HCT116 (cell line): Measurements from ENCODE around the gene AOC2. TPM values are rescaled to one million over a fixed set of nuclear protein-coding genes. Genes with fewer than 3 reads are reported as not detected.
"Not testable (repeated sequence)": the region's sequence is repeated elsewhere in the genome, so short reads cannot be mapped to it uniquely, and the experiment has no call there.

Experiments
- ATAC-seq: fragments of 200-7000 bp; cut with Tn5 transposase; 2 replicates; pipeline ENCODE4 v1.9.1; 2020; ENCODE audit warnings: mild to moderate bottlenecking, moderate library complexity
- BruUV-seq: library from RNA; stranded (reverse); fragments of 400-500 nt; replicated peaks from 2 replicates; lab custom pipeline; 2021; lab: Mats Ljungman, UMichigan
- CTCF ChIA-PET: fragments of 300-600 bp; sonication (Branson Sonifier 250); formaldehyde crosslinking; loops from one replicate; lab custom pipeline; 2021; ENCODE audit warnings: antibody characterized with exemption; lab: Charles Lee
- POLR2A ChIA-PET: fragments of 300-600, 350-600 bp; sonication (Branson Sonifier 250); formaldehyde crosslinking; loops from one replicate; lab custom pipeline; 2021; ENCODE audit warnings: antibody characterized with exemption; lab: Charles Lee
- RAD21 ChIA-PET, 2 experiments: fragments of 300-600 bp; sonication (Branson Sonifier 250); formaldehyde crosslinking; loops; one replicate each; lab custom pipeline; 2023; ENCODE audit warnings: low total read pairs in 2 of 2; ENCODE audit not compliant: uncharacterized antibody in 2 of 2, unreplicated experiment in 2 of 2, low non-redundant PET in 1 of 2; lab: Charles Lee
- DNase-seq: peaks from one replicate; pipeline ENCODE4 v3.0.0-alpha.2; 2010; ENCODE audit warnings: low read depth, low spot score
- H2AFZ ChIP-seq: fragments of 200-600 bp; shearing (Covaris generic), sonication (generic); 2 replicates; pipeline ENCODE4 v1.6.1; 2017; ENCODE audit warnings: low read depth, mixed run types, mixed read lengths, antibody characterized with exemption, low read length; ENCODE audit not compliant: poor library complexity, severe bottlenecking
- H3K27ac ChIP-seq: 2 replicates; pipeline ENCODE4 v1.5.1; 2012; ENCODE audit warnings: low read depth, low read length
- H3K27me3 ChIP-seq: fragments of 200-600 bp; sonication (generic); 2 replicates; pipeline ENCODE4 v1.6.1; 2016; ENCODE audit warnings: mixed run types, low read length, mixed read lengths; ENCODE audit not compliant: insufficient read depth
- H3K36me3 ChIP-seq, 2 experiments: fragments of 200-500 bp in 1 of 2; fragments of 200-600 bp in 1 of 2; sonication (Bioruptor generic) in 1 of 2; sonication (generic) in 1 of 2; 2 replicates each; pipeline versions ENCODE4 v1.5.1 to v1.6.1; 2014 to 2016; ENCODE audit warnings: low read length in 2 of 2, inconsistent platforms in 1 of 2, mixed read lengths in 1 of 2, mixed run types in 1 of 2; ENCODE audit not compliant: insufficient read depth in 2 of 2, control insufficient read depth in 1 of 2
- H3K4me1 ChIP-seq, 2 experiments: fragments of 200-600 bp in 1 of 2; sonication (generic) in 1 of 2; 2 replicates each; pipeline versions ENCODE4 v1.5.1 to v1.6.1; 2012 to 2017; ENCODE audit warnings: low read length in 2 of 2, inconsistent platforms in 1 of 2, mild to moderate bottlenecking in 1 of 2, mixed read lengths in 1 of 2, mixed run types in 1 of 2, moderate library complexity in 1 of 2; ENCODE audit not compliant: insufficient read depth in 2 of 2, control insufficient read depth in 1 of 2
- H3K4me2 ChIP-seq: fragments of 200-600 bp; sonication (generic); 2 replicates; pipeline ENCODE4 v1.6.1; 2017; ENCODE audit warnings: mixed run types, low read length, mixed read lengths
- H3K4me3 ChIP-seq, 2 experiments: fragments of 200-600 bp in 1 of 2; sonication (generic) in 1 of 2; replicated peaks in 1 of 2; 2 replicates each; pipeline ENCODE4 v1.5.1; 2011 to 2016; ENCODE audit warnings: low read length in 2 of 2, control low read depth in 1 of 2, low read depth in 1 of 2, mild to moderate bottlenecking in 1 of 2, mixed read lengths in 1 of 2, mixed run types in 1 of 2
- H3K79me2 ChIP-seq: fragments of 200-600 bp; sonication (generic); 2 replicates; pipeline ENCODE4 v1.6.1; 2017; ENCODE audit warnings: mild to moderate bottlenecking, mixed run types, low read length, moderate library complexity, mixed read lengths; ENCODE audit not compliant: insufficient read depth
- H3K9ac ChIP-seq: fragments of 200-600 bp; sonication (generic); 2 replicates; pipeline ENCODE4 v1.6.1; 2016; ENCODE audit warnings: low read length, mixed read lengths
- H3K9me2 ChIP-seq: fragments of 200-600 bp; sonication (generic), shearing (Covaris generic); 2 replicates; pipeline ENCODE4 v1.6.1; 2017; ENCODE audit warnings: mixed run types, mild to moderate bottlenecking, moderate library complexity; ENCODE audit not compliant: insufficient read depth
- H3K9me3 ChIP-seq, 2 experiments: fragments of 200-500 bp in 1 of 2; fragments of 200-600 bp in 1 of 2; sonication (Bioruptor generic) in 1 of 2; sonication (generic) in 1 of 2; 2 replicates each; pipeline ENCODE4 v1.6.1; 2014 to 2017; ENCODE audit warnings: low read length in 2 of 2, mixed read lengths in 2 of 2, inconsistent platforms in 1 of 2, low read depth in 1 of 2, mild to moderate bottlenecking in 1 of 2, mixed run types in 1 of 2, moderate library complexity in 1 of 2; ENCODE audit not compliant: control insufficient read depth in 1 of 2, insufficient read depth in 1 of 2
- H4K20me1 ChIP-seq: fragments of 200-600 bp; sonication (generic), shearing (Covaris generic); 2 replicates; pipeline ENCODE4 v1.6.1; 2017; ENCODE audit warnings: mixed run types, mild to moderate bottlenecking, moderate library complexity; ENCODE audit not compliant: insufficient read depth
- CEBPB ChIP-seq: IDR thresholded peaks from 2 replicates; pipeline ENCODE4 v1.6.1; 2012; ENCODE audit warnings: low read depth
- ELF1 ChIP-seq: IDR thresholded peaks from 2 replicates; pipeline ENCODE4 v1.6.1; 2012; ENCODE audit warnings: low read depth, borderline replicate concordance
- RAD21 ChIP-seq: IDR thresholded peaks from 2 replicates; pipeline ENCODE4 v1.6.1; 2012; ENCODE audit warnings: low read depth, mild to moderate bottlenecking
- TCF7L2 ChIP-seq: IDR thresholded peaks from 2 replicates; pipeline ENCODE4 v1.7.0; 2011; ENCODE audit warnings: borderline replicate concordance, inconsistent platforms; ENCODE audit not compliant: insufficient read depth, insufficient read length; ENCODE audit errors: extremely low read depth
- YY1 ChIP-seq: IDR thresholded peaks from 2 replicates; pipeline ENCODE4 v1.6.1; 2011; ENCODE audit warnings: low read length, low read depth, moderate library complexity, mild to moderate bottlenecking; ENCODE audit not compliant: insufficient replicate concordance; ENCODE audit errors: extremely low read depth
- intact Hi-C: fragments of 100-400 bp; cut with micrococcal nuclease; formaldehyde crosslinking; loops from 2 replicates; pipeline ENCODE4 v1.10.0; 2022
- total RNA-seq: library from RNA; stranded (reverse); gene quantifications from one replicate; pipeline ENCODE4 v1.2.1, GENCODE V29; 2021; ENCODE audit not compliant: unreplicated experiment

Gene AOC2
- total RNA-seq, 1 experiment from 2014 or later: 8.0 TPM

- Histone ChIP-seq H3K4me3 (no peak overlapping the region), H3K27me3 (no peaks in the 10 kb centered on the region), H2AFZ (no peak overlapping the region), H3K9me3 (no peaks in the 10 kb centered on the region), H4K20me1 (no peaks in the 10 kb centered on the region), H3K27ac (no peak overlapping the region), H3K4me1 (no peaks in the 10 kb centered on the region), H3K9ac (no peak overlapping the region), H3K79me2 (no peaks in the 10 kb centered on the region), H3K4me2 (no peak overlapping the region), H3K36me3 (no peaks in the 10 kb centered on the region), H3K9me2 (no peaks in the 10 kb centered on the region)
- ChIA-PET POLR2A (no interaction called here), CTCF (no interaction called here), RAD21 (no interaction called here)
- intact Hi-C loops: no loop called here
- BruUV-seq: no TSS peak
- no peak for DNase-seq
- TF ChIP-seq CEBPB (no peak), YY1 (no peak), RAD21 (no peak), ELF1 (no peak), TCF7L2 (no peak)
- ATAC-seq: no peak
These were observed 10.7 kb downstream of the AOC2 start for GRCh38 chr17:42855048-42855596.

DNA sequence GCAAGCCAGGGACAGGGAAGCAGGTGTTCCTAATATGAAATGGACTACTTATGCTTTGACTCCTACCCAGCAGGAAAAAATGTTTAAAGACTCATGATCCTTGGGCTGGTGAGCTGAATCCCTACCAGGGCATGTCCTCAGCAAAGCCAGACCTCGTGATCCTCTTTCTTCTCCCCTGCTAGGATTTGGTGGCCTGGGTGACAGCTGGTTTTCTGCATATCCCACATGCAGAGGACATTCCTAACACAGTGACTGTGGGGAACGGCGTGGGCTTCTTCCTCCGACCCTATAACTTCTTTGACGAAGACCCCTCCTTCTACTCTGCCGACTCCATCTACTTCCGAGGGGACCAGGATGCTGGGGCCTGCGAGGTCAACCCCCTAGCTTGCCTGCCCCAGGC is 11.7 kb downstream of the AOC2 start:
- H3K27me3 ChIP-seq, DNase-seq, H2AFZ ChIP-seq, H3K36me3 ChIP-seq, POLR2A ChIA-PET, CTCF ChIA-PET, H3K27ac ChIP-seq, H3K9me3 ChIP-seq, H3K4me3 ChIP-seq, H3K9ac ChIP-seq, H3K4me1 ChIP-seq, H3K9me2 ChIP-seq, RAD21 ChIA-PET, ATAC-seq, H3K4me2 ChIP-seq, H4K20me1 ChIP-seq, BruUV-seq, intact Hi-C loops, H3K79me2 ChIP-seq: not testable (repeated sequence)

DNA sequence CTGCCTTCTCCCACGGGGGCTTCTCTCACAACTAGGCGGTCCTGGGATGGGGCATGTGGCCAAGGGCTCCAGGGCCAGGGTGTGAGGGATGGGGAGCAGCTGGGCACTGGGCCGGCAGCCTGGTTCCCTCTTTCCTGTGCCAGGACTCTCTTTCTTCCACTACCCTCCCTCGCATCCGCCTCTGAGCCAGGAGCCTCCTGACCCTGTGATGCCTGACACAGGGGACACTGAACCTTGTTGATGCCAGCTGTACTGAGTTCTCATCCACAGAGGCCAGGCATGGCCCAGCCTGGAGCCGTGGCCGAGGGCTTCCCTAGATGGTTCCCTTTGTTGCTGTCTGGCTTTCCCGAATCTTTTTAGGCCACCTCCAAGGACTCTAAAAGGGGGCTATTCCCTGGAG is 12.1 kb downstream of the AOC2 start:
- H3K27ac ChIP-seq, CTCF ChIA-PET, H2AFZ ChIP-seq, intact Hi-C loops, H3K9ac ChIP-seq, ATAC-seq, H3K27me3 ChIP-seq, H4K20me1 ChIP-seq, H3K4me2 ChIP-seq, H3K4me3 ChIP-seq, POLR2A ChIA-PET, BruUV-seq, H3K79me2 ChIP-seq, H3K9me3 ChIP-seq, RAD21 ChIA-PET, H3K4me1 ChIP-seq, H3K36me3 ChIP-seq, DNase-seq, H3K9me2 ChIP-seq: not testable (repeated sequence)
